Astrocyte of the spinal cord (primary cell): ENCODE data around the gene DSC1.
A peak's percentile ranks its signal among the peaks of the same experiment; 100 is the strongest.

ENCODE experiments used
- DNase-seq: peaks from one replicate; pipeline ENCODE4 v3.0.0; 2011; ENCODE audit warnings: low read depth, low spot score
- H3K4me3 ChIP-seq: 2 replicates; pipeline ENCODE4 v1.5.1; 2011; ENCODE audit warnings: low read depth, mild to moderate bottlenecking, low read length, moderate library complexity
- in situ Hi-C: cut with HindIII; loops from 2 replicates; pipeline ENCODE4 v1.10.0; 2017; ENCODE audit warnings: low sequenced_read_pairs
- TF ChIP-seq, protein P1 (sequence below): IDR thresholded peaks from 2 replicates; pipeline ENCODE4 v1.5.1; 2012; ENCODE audit warnings: low read depth, mild to moderate bottlenecking, low read length, inconsistent platforms

DSC1 gene

DNA sequence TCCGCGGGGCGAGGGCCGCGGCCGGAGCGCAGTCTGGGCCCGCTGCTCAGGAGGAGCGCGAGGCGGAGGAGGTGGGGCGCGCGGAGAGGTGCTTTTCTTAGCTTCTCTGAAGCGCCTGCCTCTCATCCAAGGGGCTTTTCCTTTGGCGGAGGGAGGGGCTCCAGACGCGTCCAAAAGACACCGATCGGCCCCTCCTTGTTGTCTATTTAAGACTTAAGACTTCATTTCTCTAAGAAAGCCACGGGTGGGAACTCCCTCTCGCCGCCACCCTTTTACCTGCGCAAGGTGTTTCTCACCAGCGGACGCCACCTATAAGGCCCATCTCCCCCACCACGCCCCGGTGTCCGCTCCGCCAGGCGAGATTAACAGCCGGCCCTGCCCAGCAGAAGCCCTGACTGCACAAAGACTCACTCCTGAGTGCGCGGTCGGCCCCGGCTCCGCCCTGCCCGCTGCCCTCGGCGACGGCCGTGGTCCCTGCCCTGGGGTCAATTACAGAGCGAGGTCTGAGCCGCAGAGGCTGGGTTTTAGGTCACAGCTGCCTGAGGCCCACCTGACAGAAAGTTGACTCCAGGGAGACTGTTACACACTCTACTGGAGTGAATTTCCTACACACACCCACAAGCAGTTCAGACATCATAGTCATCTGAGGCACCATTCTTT is 60.5 kb downstream of the DSC1 start, which contains the start of gene DSC2:
Gene DSC2, minus strand, starts transcription at position 397 of the 660 bp plus-strand sequence. CDS start 450 bp downstream, outside the sequence.
- H3K4me3 ChIP-seq, result peak within 1 kb of the TSS; percentile 44
- TF ChIP-seq, protein P1, sequence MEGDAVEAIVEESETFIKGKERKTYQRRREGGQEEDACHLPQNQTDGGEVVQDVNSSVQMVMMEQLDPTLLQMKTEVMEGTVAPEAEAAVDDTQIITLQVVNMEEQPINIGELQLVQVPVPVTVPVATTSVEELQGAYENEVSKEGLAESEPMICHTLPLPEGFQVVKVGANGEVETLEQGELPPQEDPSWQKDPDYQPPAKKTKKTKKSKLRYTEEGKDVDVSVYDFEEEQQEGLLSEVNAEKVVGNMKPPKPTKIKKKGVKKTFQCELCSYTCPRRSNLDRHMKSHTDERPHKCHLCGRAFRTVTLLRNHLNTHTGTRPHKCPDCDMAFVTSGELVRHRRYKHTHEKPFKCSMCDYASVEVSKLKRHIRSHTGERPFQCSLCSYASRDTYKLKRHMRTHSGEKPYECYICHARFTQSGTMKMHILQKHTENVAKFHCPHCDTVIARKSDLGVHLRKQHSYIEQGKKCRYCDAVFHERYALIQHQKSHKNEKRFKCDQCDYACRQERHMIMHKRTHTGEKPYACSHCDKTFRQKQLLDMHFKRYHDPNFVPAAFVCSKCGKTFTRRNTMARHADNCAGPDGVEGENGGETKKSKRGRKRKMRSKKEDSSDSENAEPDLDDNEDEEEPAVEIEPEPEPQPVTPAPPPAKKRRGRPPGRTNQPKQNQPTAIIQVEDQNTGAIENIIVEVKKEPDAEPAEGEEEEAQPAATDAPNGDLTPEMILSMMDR, result no peak
- in situ Hi-C loops, result no loop called here
- DNase-seq, result no peak

DNA sequence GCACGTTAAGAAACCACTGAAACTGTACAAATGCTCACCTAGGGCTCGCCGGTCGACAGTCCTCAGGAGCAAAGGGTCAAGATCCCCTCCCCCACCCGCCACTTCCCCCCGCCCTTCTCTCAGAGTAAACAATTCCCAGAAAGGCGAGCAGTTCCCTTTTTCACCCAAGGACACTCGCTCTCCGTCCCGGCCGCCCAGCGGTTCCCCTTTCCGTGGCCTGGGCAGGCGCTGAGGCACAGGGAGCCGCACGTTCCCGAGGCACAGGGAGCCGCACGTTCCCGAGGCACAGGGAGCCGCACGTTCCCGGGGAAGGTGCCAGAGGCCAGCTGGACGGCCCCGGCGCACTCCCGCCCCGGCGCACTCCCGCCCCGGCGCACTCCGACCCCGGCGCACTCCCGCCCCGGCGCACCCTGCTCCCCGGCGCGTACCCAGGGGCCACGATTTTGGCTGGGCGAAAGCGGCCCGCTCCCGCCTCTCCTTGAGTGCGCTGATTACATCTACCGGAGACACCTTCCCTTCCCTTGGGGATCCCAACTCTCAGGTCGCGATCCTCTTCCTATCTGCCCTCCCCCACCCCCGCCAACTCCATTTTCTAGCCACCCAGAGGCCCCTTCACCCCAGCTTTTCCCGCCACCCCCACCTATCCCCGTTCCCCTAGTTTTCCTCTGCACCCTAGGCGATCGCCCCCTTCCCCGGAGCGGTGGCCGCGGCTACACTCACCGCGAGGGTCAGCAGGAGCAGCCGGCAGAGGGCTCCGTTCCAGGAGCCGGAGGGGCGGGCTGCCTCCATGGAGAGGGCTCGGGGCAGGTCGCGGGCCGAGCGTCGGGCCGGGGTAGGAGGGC is 61.3 kb downstream of the DSC1 start:
- no peak for DNase-seq

DNA sequence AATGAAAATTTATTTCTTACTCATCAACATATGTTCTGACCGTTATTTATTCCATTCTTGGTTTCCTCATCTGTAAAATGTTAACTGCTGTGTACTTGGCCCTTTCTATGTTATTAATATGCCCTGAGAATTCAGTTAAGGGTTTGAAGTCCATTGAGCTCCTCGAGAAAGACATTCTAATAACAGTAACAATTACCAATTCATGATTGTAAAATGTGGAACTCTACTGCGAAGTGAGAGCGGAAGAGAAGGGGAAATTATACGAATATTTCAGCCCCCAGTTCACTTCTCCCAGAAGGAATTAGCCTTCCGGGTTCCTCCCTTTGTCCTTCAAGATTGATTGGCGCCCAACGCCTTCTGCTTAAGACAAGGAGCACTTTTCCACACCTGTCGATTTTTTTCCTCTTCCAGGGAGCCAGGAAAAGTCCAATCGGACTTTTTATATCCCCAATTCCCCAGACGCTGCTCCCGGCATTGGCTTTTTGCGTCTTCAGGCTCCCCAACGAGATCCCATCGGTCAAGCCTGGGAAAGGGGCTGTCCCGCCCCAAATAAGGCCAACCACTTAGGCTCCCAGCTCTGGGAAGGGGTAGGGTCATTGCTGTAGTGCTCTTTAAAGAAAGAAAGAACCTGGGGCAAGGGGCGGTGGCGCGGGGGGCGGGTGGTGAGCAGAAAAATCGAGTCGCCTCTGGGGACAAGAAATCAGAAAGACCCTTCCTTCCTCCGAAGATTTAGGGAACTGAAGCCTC is 62.0 kb downstream of the DSC1 start:
- in situ Hi-C loops, result no loop called here
- TF ChIP-seq, protein P1, result no peak
- peak overlapping the region; percentile 44 for H3K4me3 ChIP-seq
- DNase-seq, result no peak

More for the DNA sequence above, 61.3 kb downstream of the DSC1 start:
- TF ChIP-seq, protein P1, result no peak
- peak overlapping the region; percentile 44 for H3K4me3 ChIP-seq
- in situ Hi-C loops, result no loop called here

DNA sequence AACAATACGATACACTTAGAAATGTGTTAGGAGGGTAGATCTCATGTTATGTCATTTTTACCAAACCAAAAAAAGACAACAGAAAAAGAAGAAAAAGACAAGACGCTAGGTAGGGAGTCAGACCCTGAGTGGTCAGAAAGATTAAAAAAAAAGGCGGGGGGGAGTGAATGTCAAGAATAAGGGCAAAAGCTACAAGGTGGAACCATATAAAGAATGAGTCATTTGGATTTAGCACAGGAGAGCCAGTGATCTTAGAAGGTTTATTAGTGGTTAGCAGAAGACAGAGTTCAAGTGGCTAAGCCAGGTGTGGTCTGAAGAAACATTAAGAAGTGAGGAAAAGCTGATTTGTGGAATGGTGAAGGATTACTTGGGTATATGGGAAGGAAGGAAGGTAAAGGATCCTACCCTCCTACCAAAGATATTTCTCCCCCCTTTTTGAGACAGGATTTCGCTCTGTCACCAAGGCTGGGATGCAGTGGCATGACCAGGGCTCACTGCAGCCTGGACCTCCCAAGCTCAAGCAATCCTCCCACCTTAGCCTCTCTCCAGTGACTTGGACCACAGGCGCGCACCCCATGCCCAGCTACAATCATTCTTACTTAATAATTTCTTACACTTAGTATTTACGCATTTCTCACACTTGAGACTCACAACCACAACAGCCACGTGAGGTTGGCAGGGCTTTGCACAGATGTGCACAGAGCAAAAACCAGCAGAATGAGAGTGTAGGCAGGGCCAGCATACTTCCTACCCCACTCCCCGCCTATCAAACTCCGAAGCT is 63.0 kb downstream of the DSC1 start:
- in situ Hi-C loops, result no loop called here
- no peak overlapping the region for H3K4me3 ChIP-seq
- TF ChIP-seq, protein P1, result no peak

DNA sequence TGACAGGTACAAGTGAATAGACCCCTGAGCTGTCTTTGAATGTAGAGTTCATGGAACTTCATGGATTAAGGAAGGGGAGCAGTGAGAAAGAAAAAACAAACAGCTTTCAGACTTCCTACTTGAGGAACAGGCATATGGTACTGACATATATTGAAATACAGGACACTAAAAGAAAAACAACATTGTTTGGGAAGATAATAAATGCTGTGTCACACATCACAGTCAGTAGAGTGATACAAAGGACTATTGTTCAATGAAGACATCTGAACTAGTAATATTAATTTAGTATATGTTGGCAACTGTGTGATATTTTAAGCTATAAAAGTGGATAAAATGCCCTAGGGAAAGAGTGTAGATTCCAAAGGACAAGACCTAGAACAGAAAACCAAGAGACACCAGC is 63.8 kb downstream of the DSC1 start:
- no peak overlapping the region for H3K4me3 ChIP-seq
- in situ Hi-C loops, result no loop called here
- TF ChIP-seq, protein P1, result no peak
- no peak for DNase-seq

More for the DNA sequence above, 63.0 kb downstream of the DSC1 start:
- DNase-seq, result no peak

DNA sequence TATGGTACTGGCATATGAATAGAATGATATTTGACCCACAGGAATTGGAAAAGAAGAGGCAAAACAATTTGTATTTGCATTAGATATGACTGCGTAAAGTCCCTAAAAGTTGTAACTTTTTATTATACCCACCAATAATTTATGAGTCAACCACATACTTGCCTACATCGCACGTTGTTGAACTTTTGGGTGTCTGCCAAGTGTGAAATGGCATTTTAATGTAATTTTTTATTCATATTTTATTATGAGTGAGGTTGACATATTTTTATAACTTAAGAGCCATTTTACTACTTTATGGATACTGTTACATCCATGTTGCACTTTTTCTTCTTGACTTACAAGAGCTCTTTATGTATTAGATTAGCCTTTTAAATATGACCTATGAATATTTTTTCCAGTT is 65.0 kb downstream of the DSC1 start:
- TF ChIP-seq, protein P1, result no peak
- no peak for DNase-seq
- in situ Hi-C loops, result no loop called here
- no peak overlapping the region for H3K4me3 ChIP-seq
